Ishikawa (cell line): ENCODE results near the gene METTL18.

Experiments
- CEBPB ChIP-seq: IDR thresholded peaks from 2 replicates; pipeline ENCODE4 v1.6.1; 2012
- CREB1 ChIP-seq: IDR thresholded peaks from 2 replicates; pipeline ENCODE4 v1.6.1; 2012; ENCODE audit warnings: low read depth
- EGR1 ChIP-seq: IDR thresholded peaks from 2 replicates; pipeline ENCODE4 v1.6.1; 2012
- EP300 ChIP-seq: IDR thresholded peaks from 2 replicates; pipeline ENCODE4 v1.6.1; 2012; ENCODE audit warnings: borderline replicate concordance
- FOXM1 ChIP-seq: IDR thresholded peaks from 2 replicates; pipeline ENCODE4 v1.6.1; 2012; ENCODE audit warnings: low read depth, borderline replicate concordance
- NFIC ChIP-seq: IDR thresholded peaks from 2 replicates; pipeline ENCODE4 v1.6.1; 2012
- RAD21 ChIP-seq: IDR thresholded peaks from 2 replicates; pipeline ENCODE4 v1.6.1; 2012; ENCODE audit warnings: low read depth
- TAF1 ChIP-seq: IDR thresholded peaks from 2 replicates; pipeline ENCODE4 v1.6.1; 2012; ENCODE audit warnings: low read depth, mild to moderate bottlenecking
- TEAD4 ChIP-seq: IDR thresholded peaks from 2 replicates; pipeline ENCODE4 v1.6.1; 2012
- YY1 ChIP-seq: IDR thresholded peaks from 2 replicates; pipeline ENCODE4 v1.6.1; 2012; ENCODE audit warnings: low read depth
- TF ChIP-seq, protein P1 (sequence below): IDR thresholded peaks from 2 replicates; pipeline ENCODE4 v1.6.1; 2012; ENCODE audit warnings: low read depth, mild to moderate bottlenecking
- TF ChIP-seq, protein P2 (sequence below): IDR thresholded peaks from 2 replicates; pipeline ENCODE4 v1.6.1; 2012

DNA sequence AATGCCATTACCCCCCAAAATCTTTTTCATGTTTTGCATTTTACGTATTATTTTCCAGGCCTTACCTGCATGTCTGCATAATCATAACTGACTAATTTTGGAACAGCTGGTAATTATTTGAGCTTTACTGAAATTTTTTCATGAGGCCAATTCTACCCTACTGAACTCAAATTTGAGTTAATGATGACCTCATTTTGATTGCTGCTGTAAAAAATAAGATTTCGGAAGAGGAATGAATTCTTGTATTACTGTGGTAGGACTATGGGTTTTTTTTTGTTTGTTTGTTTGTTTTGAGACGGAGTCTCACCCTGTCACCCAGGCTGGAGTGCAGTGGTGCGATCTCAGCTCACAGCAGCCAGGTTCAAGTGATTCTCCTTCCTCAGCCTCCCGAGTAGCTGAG lies 2.6 kb upstream of the METTL18 start:
- TF ChIP-seq, protein P1, sequence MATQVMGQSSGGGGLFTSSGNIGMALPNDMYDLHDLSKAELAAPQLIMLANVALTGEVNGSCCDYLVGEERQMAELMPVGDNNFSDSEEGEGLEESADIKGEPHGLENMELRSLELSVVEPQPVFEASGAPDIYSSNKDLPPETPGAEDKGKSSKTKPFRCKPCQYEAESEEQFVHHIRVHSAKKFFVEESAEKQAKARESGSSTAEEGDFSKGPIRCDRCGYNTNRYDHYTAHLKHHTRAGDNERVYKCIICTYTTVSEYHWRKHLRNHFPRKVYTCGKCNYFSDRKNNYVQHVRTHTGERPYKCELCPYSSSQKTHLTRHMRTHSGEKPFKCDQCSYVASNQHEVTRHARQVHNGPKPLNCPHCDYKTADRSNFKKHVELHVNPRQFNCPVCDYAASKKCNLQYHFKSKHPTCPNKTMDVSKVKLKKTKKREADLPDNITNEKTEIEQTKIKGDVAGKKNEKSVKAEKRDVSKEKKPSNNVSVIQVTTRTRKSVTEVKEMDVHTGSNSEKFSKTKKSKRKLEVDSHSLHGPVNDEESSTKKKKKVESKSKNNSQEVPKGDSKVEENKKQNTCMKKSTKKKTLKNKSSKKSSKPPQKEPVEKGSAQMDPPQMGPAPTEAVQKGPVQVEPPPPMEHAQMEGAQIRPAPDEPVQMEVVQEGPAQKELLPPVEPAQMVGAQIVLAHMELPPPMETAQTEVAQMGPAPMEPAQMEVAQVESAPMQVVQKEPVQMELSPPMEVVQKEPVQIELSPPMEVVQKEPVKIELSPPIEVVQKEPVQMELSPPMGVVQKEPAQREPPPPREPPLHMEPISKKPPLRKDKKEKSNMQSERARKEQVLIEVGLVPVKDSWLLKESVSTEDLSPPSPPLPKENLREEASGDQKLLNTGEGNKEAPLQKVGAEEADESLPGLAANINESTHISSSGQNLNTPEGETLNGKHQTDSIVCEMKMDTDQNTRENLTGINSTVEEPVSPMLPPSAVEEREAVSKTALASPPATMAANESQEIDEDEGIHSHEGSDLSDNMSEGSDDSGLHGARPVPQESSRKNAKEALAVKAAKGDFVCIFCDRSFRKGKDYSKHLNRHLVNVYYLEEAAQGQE, result no peak
- TF ChIP-seq, protein P2, sequence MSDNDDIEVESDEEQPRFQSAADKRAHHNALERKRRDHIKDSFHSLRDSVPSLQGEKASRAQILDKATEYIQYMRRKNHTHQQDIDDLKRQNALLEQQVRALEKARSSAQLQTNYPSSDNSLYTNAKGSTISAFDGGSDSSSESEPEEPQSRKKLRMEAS, result no peak
- TF ChIP-seq YY1 (no peak), CEBPB (no peak), TAF1 (no peak), EP300 (no peak), CREB1 (no peak), FOXM1 (no peak), RAD21 (no peak), NFIC (no peak), EGR1 (no peak), TEAD4 (no peak)
